ENCODE data around the gene RPAP3.
"Not testable (repeated sequence)": the region's sequence is repeated elsewhere in the genome, so short reads cannot be mapped to it uniquely, and the experiment has no call there.

The RPAP3 gene

DNA sequence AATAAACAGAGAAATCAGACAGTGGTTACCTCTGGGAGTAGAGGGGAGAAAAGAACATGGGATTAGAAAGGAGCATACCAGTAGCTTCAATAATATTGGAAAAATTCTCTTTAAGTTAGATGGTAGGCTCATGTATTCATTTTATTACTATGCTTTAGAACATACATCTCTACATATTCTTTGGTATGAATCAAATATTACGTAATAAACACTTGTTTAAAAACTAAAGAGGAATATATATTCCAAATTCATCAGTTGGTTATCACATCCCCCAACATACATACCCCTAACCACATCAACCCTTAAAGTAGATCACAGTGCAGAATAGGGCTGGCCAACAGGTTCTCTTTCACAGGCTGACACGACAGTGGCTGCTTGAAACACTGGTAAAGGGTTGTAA lies 5.6 kb downstream of the RPAP3 start:
- peaks cover 46% of the 10 kb centered on the region for H3K36me3 ChIP-seq (ENCODE audit: control insufficient read depth, low read depth, low read length)
- no peaks in the 10 kb centered on the region for H3K4me1 ChIP-seq (ENCODE audit: control insufficient read depth, low read depth, low read length)
- no peak overlapping the region for H3K27ac ChIP-seq (ENCODE audit: low read length)
- no peaks in the 10 kb centered on the region for H3K27me3 ChIP-seq (ENCODE audit: control insufficient read depth, insufficient read depth, low read length)
- no peaks in the 10 kb centered on the region for H3K9me3 ChIP-seq (ENCODE audit: control insufficient read depth, low read depth, low read length)
- no peak overlapping the region for H3K9ac ChIP-seq (ENCODE audit: low read length)
- H3K4me3 ChIP-seq (ENCODE audit: low read length): no peak overlapping the region

DNA sequence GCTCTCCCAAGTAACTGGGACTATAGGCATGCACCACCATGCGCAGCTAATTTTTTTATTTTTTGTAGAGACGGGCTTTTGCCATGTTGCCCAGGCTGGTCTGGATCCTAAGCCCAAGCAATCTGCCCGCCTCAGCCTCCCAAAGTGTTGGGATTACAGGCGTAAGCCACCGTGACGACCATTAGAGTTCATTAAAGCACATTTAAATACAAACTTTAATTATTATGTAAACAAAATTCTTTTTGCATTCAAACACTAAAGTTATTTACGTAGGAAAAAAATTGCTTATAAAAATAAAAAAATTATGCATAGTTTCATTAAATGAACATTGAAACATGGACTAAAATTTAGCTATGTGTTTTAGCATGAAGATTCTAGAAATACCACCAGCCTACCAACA lies 7.2 kb downstream of the RPAP3 start:
- no peaks in the 10 kb centered on the region for H3K27me3 ChIP-seq (ENCODE audit: control insufficient read depth, insufficient read depth, low read length)
- no peak overlapping the region for H3K27ac ChIP-seq (ENCODE audit: low read length)
- H3K9ac ChIP-seq (ENCODE audit: low read length): no peak overlapping the region
- H3K4me3 ChIP-seq (ENCODE audit: low read length): no peak overlapping the region
- H3K4me1 ChIP-seq (ENCODE audit: control insufficient read depth, low read depth, low read length): no peaks in the 10 kb centered on the region
- H3K36me3 ChIP-seq (ENCODE audit: control insufficient read depth, low read depth, low read length): peaks cover 52% of the 10 kb centered on the region
- no peaks in the 10 kb centered on the region for H3K9me3 ChIP-seq (ENCODE audit: control insufficient read depth, low read depth, low read length)

DNA sequence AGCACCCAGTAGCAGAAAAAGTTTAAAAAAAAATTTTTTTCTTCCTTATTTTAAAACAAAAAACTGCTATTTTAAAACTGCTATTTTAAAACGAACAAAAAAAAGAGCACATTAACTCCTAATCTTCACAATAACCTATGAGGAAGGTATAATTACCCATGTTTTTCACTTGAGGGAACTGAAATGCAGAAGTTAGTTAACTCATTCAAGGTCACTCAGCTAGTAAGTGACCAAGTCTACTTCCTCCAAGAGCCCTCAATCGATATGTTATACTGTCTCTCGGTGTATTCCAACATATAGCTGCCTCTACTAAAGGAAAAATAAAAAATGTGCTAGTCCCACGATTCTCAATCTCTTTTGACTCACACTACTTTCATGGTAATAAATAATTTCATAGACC lies 7.8 kb downstream of the RPAP3 start:
- Histone ChIP-seq H3K36me3 (ENCODE audit: control insufficient read depth, low read depth, low read length) (peaks cover 58% of the 10 kb centered on the region), H3K27me3 (ENCODE audit: control insufficient read depth, insufficient read depth, low read length) (no peaks in the 10 kb centered on the region), H3K27ac (ENCODE audit: low read length) (no peak overlapping the region), H3K4me1 (ENCODE audit: control insufficient read depth, low read depth, low read length) (no peaks in the 10 kb centered on the region), H3K9me3 (ENCODE audit: control insufficient read depth, low read depth, low read length) (no peaks in the 10 kb centered on the region), H3K4me3 (ENCODE audit: low read length) (no peak overlapping the region), H3K9ac (ENCODE audit: low read length) (no peak overlapping the region)

DNA sequence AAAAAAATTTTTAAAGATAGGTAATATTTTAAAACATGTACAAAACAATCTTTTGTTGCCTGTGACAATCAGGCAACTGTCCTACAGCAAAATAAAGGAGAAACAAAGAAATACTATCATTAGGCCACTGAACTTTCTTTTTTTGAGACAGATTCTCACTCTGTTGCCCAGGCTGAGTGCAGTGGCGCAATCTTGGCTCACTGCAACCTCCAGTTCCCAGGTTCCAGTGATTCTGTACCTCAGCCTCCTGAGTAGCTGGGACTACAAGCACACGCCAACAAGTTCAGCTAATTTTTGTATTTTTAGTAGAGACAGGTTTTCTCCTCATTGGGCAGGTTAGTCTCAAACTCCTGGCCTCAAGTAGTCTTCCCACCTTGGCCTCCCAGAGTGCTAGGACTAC lies 16.6 kb downstream of the RPAP3 start:
- H3K4me3 ChIP-seq (ENCODE audit: low read length): no peak overlapping the region
- H3K4me1 ChIP-seq (ENCODE audit: control insufficient read depth, low read depth, low read length): no peaks in the 10 kb centered on the region
- no peaks in the 10 kb centered on the region for H3K9me3 ChIP-seq (ENCODE audit: control insufficient read depth, low read depth, low read length)
- no peaks in the 10 kb centered on the region for H3K27me3 ChIP-seq (ENCODE audit: control insufficient read depth, insufficient read depth, low read length)
- H3K9ac ChIP-seq (ENCODE audit: low read length): no peak overlapping the region
- peaks cover 38% of the 10 kb centered on the region for H3K36me3 ChIP-seq (ENCODE audit: control insufficient read depth, low read depth, low read length)
- H3K27ac ChIP-seq (ENCODE audit: low read length): no peak overlapping the region

DNA sequence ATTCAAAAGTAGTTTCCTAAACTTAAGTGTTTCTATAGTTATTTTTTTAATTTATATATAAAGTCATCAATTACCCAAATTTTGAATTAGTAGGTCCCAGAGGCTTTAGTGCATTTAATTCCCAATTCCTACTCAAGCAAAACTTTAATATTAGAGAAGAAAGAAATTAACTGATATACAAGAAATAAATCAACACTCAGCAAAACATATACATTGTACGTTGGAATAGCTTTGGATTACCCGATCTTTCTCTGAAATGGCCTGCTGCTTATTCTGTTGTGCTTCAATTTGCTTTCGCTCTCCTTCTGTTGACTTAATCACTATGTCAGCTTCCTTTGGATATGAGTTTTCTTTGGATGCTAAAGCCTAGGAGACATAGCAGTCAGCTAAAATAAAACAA lies 18.2 kb downstream of the RPAP3 start:
- H3K9me3 ChIP-seq (ENCODE audit: control insufficient read depth, low read depth, low read length): no peaks in the 10 kb centered on the region
- H3K27ac ChIP-seq (ENCODE audit: low read length): no peak overlapping the region
- no peak overlapping the region for H3K9ac ChIP-seq (ENCODE audit: low read length)
- H3K4me3 ChIP-seq (ENCODE audit: low read length): no peak overlapping the region
- H3K36me3 ChIP-seq (ENCODE audit: control insufficient read depth, low read depth, low read length): peaks cover 26% of the 10 kb centered on the region
- no peaks in the 10 kb centered on the region for H3K4me1 ChIP-seq (ENCODE audit: control insufficient read depth, low read depth, low read length)
- H3K27me3 ChIP-seq (ENCODE audit: control insufficient read depth, insufficient read depth, low read length): no peaks in the 10 kb centered on the region

DNA sequence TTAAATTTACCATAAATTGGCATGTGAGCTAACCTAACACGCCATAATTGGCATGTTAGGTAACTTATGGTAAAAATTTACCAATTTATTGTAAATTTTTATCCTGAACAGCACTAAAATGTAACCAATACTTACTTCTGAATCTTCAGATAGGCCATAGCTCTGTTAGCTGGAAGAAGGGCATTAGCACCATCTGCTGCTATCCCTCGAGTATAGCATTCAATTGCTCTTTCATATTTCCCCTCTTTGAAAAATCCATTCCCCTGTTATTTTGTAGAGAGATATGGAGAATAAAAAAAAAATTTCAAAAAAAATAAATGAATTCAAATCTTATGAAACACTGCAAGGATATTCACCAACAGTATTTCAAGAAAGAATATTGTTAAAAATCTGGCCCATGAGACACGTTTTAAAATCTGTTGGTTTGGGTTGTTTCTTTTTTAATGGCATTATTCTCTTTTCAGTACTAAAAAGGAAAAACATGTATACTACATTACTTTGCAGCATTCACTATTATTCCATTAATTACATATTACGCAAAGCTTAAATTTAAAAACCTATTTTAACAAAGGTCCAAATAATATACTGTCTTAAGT lies 19.1 kb downstream of the RPAP3 start:
- Histone ChIP-seq H3K4me1 (ENCODE audit: control insufficient read depth, low read depth, low read length) (no peaks in the 10 kb centered on the region), H3K27ac (ENCODE audit: low read length) (no peak overlapping the region), H3K4me3 (ENCODE audit: low read length) (no peak overlapping the region), H3K27me3 (ENCODE audit: control insufficient read depth, insufficient read depth, low read length) (no peaks in the 10 kb centered on the region), H3K9ac (ENCODE audit: low read length) (no peak overlapping the region), H3K9me3 (ENCODE audit: control insufficient read depth, low read depth, low read length) (no peaks in the 10 kb centered on the region), H3K36me3 (ENCODE audit: control insufficient read depth, low read depth, low read length) (peaks cover 31% of the 10 kb centered on the region)

DNA sequence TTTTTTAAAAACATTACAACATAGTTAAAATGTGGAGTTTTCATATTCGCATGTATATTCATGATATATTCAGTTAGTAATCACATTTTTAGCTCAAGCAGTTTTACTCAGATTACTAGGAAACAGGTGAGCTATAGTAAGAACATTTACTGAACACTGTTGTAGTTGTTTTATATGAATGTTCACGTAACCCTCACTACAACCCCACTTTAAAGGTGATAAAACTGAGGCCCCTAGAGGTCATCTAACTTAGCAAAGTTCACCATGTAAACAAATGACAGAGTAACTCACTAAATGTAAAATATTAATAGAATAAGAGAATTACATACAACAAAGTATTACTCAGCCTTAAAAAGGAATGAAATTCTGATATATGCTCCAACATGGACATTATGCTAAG lies 26.0 kb downstream of the RPAP3 start:
- H3K27me3 ChIP-seq (ENCODE audit: control insufficient read depth, insufficient read depth, low read length): no peaks in the 10 kb centered on the region
- no peak overlapping the region for H3K27ac ChIP-seq (ENCODE audit: low read length)
- no peaks in the 10 kb centered on the region for H3K4me1 ChIP-seq (ENCODE audit: control insufficient read depth, low read depth, low read length)
- no peak overlapping the region for H3K9ac ChIP-seq (ENCODE audit: low read length)
- no peaks in the 10 kb centered on the region for H3K9me3 ChIP-seq (ENCODE audit: control insufficient read depth, low read depth, low read length)
- peaks cover 25% of the 10 kb centered on the region for H3K36me3 ChIP-seq (ENCODE audit: control insufficient read depth, low read depth, low read length)
- H3K4me3 ChIP-seq (ENCODE audit: low read length): no peak overlapping the region

DNA sequence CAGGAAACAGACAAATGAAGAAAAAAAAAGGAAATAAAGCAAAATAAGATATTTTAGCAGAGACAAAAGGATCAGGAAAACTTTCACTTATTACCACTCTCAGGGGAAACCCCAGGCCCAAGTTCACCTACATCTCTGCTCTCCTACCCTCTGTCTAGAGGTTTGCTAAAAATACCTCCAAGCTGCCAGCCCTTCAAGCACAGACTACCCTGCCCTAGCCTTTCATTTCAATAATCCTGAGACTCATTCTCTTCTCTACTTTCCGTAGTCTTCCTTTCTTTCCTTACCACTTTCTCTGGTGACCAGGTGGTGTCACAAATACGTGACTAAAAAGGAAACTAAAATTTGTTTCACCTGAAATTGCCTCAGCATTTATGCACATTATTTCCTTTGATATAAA lies 33.8 kb downstream of the RPAP3 start:
- Histone ChIP-seq H3K27ac (ENCODE audit: low read length) (no peak overlapping the region), H3K9ac (ENCODE audit: low read length) (no peak overlapping the region), H3K9me3 (ENCODE audit: control insufficient read depth, low read depth, low read length) (no peaks in the 10 kb centered on the region), H3K36me3 (ENCODE audit: control insufficient read depth, low read depth, low read length) (peaks cover 13% of the 10 kb centered on the region), H3K4me3 (ENCODE audit: low read length) (no peak overlapping the region), H3K4me1 (ENCODE audit: control insufficient read depth, low read depth, low read length) (peaks cover 3% of the 10 kb centered on the region), H3K27me3 (ENCODE audit: control insufficient read depth, insufficient read depth, low read length) (no peaks in the 10 kb centered on the region)

DNA sequence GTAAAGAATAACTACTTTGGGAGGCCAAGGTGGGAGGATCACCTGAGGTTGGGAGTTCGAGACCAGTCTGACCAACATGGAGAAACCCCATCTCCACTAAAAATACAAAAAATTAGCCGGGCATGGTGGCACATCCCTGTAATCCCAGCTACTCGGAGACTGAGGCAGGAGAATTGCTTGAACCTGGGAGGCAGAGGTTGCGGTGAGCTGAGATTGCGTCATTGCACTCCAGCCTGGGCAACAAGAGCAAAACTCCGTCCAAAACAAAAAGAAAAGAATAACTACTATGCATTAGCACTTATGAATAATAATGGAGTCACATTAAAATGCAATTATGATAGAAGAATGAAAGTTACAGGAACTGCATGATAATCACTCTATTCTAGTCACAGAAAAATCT lies 37.9 kb downstream of the RPAP3 start:
- not testable (repeated sequence) for H3K9me3 ChIP-seq (ENCODE audit: control insufficient read depth, low read depth, low read length); H3K9ac ChIP-seq (ENCODE audit: low read length); H3K4me3 ChIP-seq (ENCODE audit: low read length); H3K27me3 ChIP-seq (ENCODE audit: control insufficient read depth, insufficient read depth, low read length); H3K27ac ChIP-seq (ENCODE audit: low read length); H3K4me1 ChIP-seq (ENCODE audit: control insufficient read depth, low read depth, low read length)
- peaks cover 39% of the 10 kb centered on the region for H3K36me3 ChIP-seq (ENCODE audit: control insufficient read depth, low read depth, low read length)

DNA sequence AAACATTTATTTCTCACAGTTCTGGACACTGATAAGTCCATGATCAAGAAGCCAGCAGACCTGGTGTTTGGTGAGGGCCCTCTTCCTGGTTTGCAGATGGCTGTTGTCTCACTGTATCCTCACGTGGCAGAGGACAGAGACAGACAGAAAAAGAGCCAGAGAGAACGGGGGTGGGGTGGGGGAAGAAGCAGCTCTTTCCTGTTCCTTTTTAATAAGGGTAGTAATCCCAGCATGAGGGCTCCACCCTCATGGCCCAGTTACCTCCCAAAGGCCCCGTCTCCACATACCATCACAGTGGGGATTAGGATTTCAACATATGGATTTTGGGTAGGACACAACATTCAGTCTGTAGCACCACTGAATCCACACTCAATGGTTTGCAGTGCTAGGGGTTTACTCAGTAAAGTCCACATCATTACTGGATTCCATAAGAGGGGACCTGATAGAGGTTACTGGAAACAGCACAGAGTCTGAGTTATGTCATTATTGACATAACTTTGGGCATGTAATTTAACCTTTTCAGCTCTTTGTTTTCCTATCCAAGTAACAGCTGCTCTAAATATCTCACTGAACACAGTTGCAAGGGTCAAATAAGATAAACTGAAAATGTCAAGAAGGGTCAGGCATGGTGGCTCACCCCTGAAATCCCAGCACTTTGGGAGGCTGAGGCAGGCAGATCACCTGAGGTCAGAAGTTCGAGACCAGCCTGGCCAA lies 53.2 kb downstream of the RPAP3 start:
- H3K27ac ChIP-seq (ENCODE audit: low read length): no peak overlapping the region
- H3K36me3 ChIP-seq (ENCODE audit: control insufficient read depth, low read depth, low read length): no peaks in the 10 kb centered on the region
- no peak overlapping the region for H3K9ac ChIP-seq (ENCODE audit: low read length)
- no peak overlapping the region for H3K4me3 ChIP-seq (ENCODE audit: low read length)
- H3K9me3 ChIP-seq (ENCODE audit: control insufficient read depth, low read depth, low read length): no peaks in the 10 kb centered on the region
- no peaks in the 10 kb centered on the region for H3K4me1 ChIP-seq (ENCODE audit: control insufficient read depth, low read depth, low read length)
- H3K27me3 ChIP-seq (ENCODE audit: control insufficient read depth, insufficient read depth, low read length): no peaks in the 10 kb centered on the region

DNA sequence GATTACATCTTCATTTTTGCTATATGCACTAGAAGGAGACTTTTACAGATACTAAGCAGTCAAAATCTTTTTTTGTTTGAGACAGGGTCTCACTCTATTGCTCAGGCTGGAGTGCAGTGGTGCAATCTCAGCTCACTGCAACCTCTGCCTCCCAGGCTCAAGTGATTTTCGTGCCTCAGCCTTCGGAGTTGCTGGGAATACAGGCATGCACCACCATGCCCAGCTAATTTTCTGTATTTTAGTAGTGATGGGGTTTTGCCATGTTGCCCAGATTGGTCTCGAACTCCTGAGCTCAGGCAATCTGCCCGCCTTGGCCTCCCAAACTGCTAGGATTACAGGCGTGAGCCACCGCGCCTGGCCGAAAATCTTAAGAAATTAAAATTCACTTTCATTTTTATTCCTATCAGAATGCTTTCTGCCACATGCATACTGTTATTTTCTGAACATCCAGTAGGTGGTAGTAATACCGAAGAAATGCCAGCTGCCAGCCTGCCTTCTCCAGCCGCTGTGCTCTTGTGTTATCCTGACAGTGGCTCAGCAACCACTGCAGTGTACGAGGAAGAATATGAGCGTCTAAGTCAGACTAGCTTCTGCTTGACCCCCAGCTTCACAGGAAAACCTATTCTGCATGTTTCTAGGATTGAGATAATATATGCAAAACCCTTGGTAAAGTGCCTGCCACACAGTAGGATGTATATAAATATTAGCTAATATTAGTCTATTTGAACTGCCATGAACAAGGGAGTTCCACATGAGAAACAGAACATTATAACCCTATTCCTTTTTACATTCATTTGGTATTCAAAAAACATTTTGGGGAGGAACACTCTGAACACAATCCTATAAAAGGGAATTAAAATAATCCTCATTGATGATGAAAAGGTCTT lies 54.2 kb downstream of the RPAP3 start:
- no peaks in the 10 kb centered on the region for H3K36me3 ChIP-seq (ENCODE audit: control insufficient read depth, low read depth, low read length)
- no peak overlapping the region for H3K4me3 ChIP-seq (ENCODE audit: low read length)
- H3K4me1 ChIP-seq (ENCODE audit: control insufficient read depth, low read depth, low read length): no peaks in the 10 kb centered on the region
- no peak overlapping the region for H3K27ac ChIP-seq (ENCODE audit: low read length)
- no peaks in the 10 kb centered on the region for H3K9me3 ChIP-seq (ENCODE audit: control insufficient read depth, low read depth, low read length)
- no peaks in the 10 kb centered on the region for H3K27me3 ChIP-seq (ENCODE audit: control insufficient read depth, insufficient read depth, low read length)
- H3K9ac ChIP-seq (ENCODE audit: low read length): no peak overlapping the region
